ENCODE data around the gene ITPK1.
"Not testable (repeated sequence)": the region's sequence is repeated elsewhere in the genome, so short reads cannot be mapped to it uniquely, and the experiment has no call there.

Gene ITPK1

DNA sequence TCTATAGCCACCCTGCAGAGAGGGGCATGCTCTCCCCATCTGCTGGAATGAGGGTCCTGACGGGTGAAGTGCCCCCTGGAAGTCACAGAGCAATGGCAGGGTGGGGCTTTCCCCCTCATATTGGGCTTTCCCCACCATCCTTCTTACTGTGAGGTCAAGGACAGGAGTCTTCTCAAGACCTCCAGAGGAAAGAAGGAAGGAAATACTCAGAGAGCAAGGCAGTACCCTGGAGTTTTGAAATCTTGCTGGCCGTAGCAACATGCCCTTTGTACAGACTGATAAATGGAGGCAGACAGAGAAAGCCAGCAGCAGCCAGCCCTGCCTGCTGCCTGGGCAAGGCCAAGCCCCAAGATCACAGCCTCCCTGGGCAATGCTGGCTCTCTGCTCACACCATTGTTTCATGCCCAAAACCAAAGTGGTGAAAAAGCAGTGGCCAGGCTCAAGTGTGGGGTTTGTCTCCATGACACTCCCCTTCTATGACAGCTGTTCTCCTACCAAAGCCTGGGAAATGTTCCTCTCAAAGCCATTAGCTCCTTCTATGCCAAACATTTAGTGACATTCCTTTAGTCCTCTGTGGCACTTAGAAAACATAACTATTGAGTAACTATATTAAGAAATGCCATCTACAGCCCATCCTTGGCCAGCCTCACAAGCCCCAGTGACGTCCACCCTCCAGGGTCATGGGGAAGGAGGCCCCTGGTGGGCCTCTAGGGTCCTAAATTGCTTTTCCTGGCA is 13.2 kb upstream of the ITPK1 start:
- DNase-seq = no peak

- no peak for DNase-seq
These were observed 10.4 kb upstream of the ITPK1 start for GRCh38 chr14:93126111-93126510.

GRCh38 chr14:93122826-93123225 is 7.1 kb upstream of the ITPK1 start:
- no peak for DNase-seq

DNA sequence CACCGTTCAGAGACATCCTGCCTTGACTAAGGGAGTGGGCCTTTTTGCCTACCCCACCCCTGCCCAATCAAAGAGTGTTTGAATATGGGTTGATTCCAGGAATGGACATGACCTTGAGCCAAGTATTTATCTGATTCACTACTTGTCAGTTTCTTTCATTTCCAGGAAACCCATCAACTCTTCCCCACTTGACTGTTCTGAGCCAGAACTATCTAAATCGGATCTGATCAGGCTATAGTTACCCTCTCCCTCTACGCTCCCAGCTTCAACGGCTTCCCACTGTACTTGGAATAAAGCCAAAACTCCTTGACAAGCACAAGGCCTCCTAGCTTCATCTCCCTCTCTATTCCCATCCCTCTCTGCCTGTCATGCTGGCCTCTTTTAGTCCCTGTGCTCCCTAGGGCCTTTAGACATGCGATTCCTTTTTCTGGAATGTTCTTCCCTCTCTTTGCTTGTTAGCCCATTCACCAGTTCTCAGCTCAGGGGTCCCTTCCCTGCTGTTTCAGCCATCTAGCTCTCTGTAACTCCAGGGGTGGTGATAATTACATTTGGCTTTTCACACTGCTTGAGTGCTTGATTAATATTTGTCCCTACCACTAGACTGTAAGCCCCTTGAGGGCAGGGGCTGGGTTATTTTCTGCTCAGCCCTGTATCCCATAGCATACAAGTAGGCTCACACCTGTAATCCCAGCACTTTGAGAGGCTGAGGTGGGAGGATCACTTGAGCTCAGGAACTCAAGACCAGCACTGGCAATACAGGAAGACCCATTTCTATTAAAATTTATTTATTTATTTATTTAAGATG is 5.5 kb upstream of the ITPK1 start:
- DNase-seq = no peak

DNA sequence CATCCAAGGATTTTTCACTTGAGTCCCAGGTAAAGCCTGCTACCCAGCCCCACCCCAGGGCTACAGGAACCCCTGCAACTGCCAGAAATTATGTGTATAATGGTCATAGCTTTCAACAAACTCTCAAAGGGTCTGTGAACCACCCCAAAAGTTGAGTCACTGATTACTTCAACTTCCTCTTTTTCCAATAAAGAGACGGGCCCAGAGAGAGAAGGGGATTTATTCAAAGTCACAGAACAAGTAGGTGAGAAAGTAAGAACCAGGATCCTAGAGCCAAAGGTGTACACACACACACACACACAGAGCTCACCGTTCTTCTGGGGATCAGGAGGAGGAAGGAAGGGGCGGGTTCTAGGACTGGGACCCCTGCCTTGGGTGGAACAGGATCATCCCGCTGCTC is 4.8 kb upstream of the ITPK1 start:
- DNase-seq = no peak

- DNase-seq = no peak
These were observed 1.0 kb upstream of the ITPK1 start for GRCh38 chr14:93116676-93117200.

DNA sequence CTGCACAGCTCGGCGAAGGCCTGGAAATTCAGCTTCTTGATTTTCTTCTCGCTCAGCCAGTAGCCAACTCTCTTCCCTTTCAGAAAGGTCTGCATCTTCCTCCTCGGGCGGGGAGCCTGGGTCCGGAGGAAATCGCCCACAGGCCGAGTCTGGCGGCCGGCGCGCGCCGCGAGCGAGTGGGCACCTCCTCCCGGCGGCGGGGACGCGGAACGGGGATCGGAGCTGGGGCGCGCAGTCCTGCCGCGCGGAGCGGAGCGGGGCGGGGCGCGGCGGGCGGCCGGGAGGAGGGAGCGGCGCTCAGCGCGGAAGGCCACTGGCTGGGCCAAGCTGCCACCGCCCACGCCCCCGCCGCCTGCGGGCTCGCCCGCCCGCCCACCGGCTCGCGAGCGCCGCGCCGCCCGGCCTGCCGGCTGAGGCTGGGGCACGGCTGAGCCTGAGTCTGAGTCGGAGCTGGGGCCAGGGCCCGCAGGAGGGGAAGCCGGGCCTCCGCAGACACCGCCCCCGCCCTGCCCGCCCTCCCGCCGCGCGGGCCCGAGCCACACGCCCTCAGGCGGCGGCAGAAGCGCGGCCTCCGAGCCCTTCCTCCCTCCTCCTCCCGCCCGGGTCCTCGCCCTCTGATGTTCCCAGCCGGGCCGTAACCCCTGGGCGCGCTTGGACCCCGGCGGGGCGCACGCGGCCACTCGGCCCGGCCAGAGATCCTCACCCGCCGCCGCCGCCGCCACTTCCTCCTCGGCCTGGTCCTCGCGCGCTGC is 480 bp downstream of the ITPK1 start:
- peak; percentile 91 for DNase-seq

GRCh38 chr14:93114713-93115068 is 1.0 kb downstream of the ITPK1 start:
- peak; percentile 7 for DNase-seq

DNA sequence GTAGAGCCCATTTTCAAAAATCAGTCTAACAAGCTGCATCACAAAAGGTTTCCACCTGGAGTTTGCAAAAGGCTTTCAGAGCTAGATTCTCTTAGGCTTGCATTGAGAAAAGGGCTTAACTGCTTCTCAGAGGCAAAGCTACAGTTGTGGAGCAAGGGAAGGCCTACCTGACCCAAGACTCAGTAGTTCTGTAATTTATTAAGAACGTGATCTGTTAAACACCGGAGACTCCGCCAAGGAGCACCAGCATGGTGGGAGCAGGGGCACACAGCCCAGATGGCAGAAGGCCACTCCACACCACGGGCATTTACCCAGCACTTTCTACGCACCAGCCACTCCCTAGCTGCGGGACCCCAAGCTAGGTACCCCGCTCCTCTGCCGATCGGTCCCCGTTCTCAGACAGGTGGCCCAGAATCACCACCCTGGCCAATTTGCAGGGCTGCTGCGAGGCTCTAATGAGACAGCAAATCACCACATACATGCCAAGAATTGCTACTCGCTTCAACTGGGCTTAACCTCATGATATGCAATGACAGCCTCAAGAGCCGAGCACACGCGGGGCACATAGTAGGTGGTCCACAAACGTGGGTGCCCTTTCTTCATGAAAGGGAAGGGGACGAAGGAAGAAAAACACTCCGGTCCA is 1.5 kb downstream of the ITPK1 start:
- DNase-seq = no peak

- no peak for DNase-seq
These were observed 2.1 kb downstream of the ITPK1 start for GRCh38 chr14:93113678-93114067.

GRCh38 chr14:93112891-93113677 is 2.6 kb downstream of the ITPK1 start:
- peak; percentile 86 for DNase-seq

DNA sequence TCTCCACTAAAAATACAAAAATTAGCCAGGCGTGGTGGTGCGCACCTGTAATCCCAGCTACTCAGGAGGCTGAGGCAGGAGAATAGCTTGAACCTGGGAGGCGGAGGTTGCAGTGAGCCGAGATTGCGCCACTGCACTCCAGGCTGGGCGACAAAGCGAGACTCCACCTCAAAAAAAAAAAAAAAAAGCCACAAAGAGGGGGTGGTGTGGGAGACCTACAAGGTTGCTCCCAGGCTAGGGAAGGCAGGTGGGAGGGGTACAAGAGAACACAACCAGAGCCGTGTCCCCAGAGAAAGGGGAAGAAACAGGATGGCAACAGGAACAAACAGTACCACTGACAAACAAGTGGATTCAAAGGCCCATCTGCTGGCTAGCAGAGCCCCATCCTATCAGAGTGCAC is 4.2 kb downstream of the ITPK1 start:
- not testable (repeated sequence) for DNase-seq

DNA sequence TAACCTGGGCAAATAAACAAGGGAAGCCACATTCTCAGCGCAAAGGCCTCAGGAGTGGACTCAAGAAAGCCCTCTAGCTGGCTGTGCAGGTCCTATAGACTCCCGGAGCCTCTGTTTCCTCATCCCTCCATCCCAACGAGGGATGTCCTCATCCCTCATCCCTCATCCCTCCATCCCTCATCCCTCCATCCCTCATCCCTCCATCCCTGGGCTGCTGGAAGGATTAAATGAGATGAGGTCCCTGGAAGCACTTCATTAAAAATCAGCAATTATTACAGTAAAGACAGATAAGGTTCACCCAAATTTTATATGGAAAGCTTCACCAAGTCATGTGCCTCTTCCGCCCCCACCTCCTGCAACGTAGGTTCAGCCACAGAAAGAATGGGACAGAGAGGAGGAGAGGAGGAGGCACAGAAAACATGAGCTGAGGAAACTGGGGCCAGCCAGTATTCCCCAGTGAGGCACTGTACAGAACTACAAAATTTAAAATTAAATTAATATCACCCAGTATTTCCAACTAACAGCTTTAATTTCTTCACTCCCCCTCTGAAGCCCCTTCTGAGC is 4.8 kb downstream of the ITPK1 start:
- no peak for DNase-seq

- no peak for DNase-seq
These were observed 5.9 kb downstream of the ITPK1 start for GRCh38 chr14:93109572-93110481.

DNA sequence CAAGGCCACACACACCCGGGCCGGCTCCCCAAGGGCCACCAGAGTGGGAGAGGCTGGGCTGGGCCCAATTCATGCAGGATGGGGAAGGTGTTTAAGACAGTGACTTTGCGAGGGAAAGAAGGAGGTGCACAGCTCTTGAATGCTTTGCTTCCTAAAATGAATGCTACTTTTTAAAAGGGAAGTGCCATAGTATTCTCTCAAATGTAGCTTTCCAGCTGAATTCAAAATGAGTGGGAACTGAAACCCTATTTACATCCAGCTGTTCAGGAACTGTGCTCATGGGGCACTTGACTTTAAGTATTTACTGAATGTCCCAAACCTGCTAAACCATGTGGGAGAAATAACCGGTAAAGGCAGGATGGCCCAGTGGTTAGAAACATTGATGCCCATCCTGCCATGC is 7.6 kb downstream of the ITPK1 start:
- DNase-seq = no peak

DNA sequence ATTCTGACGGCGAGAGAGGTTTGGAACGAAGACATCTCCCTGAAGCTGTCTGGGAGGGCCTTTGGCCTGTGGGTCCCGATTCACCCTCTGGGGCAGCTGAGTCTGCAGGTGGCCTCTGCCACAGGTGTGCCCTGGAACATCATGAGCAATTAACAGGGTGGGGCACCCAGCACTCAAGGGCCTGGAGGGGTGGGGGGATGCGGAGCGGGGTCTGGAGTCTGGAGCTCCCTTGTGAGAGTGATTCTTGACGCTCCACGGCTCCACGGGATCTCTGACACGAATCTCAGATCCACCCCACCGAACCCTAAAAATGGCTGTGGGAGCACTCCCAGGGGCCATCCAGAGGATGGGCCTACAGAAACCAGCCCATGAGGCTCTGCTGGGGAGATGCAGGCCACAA is 8.3 kb downstream of the ITPK1 start:
- no peak for DNase-seq

DNA sequence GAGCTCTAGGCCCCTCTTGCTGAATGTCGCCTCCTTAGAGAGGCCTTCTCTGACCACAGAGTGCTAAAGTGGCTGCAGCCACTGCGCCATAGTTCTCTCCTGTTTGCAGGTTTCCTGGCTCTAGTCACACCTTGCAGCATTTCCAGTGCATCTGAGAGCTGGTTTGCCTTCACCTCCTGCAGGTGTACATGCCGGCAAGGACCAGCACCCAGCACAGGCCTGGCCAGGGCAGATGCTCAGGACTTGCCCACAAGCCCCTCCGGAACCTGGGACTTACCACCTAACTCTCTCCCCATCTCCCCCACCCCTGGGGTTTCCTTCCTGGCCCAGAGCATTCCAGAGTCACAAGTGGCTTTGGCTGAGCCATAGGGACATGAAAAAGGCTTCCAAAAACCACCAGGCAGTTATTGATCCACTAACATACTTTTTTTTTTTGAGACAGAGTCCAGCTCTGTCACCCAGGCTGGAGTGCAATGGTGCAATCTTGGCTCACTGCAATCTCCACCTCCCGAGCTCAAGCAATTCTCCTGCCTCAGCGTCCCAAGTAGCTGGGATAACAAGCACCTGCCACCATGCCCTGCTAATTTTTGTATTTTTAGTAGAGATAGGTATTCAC is 9.1 kb downstream of the ITPK1 start:
- no peak for DNase-seq

DNA sequence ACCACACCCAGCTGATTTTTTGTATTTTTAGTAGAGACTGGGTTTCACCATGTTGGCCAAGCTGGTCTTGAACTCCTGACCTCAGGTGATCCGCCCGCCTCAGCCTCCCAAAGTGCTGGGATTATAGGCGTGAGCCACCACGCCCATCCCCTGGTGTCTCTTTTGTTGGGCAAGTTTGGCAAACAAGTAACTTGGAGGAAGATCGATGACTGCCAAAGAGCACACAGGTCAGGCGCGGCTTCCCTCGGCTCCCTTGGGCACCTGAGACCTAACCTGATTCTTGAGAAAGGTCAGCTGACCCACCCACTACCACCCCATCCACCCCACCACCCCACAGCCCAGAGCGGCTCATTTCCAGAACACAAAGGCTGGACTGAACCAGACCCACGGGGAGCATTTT is 9.9 kb downstream of the ITPK1 start:
- DNase-seq = not testable (repeated sequence)

GRCh38 chr14:93105362-93105761 is 10.4 kb downstream of the ITPK1 start:
- no peak for DNase-seq

GRCh38 chr14:93104961-93105360 is 10.8 kb downstream of the ITPK1 start:
- no peak for DNase-seq

All from CD4-positive, alpha-beta T cell treated with Interleukin-6 for 4 hours (primary cell).